ENCODE data around the gene METTL25B.

- TF ChIP-seq, protein P1, sequence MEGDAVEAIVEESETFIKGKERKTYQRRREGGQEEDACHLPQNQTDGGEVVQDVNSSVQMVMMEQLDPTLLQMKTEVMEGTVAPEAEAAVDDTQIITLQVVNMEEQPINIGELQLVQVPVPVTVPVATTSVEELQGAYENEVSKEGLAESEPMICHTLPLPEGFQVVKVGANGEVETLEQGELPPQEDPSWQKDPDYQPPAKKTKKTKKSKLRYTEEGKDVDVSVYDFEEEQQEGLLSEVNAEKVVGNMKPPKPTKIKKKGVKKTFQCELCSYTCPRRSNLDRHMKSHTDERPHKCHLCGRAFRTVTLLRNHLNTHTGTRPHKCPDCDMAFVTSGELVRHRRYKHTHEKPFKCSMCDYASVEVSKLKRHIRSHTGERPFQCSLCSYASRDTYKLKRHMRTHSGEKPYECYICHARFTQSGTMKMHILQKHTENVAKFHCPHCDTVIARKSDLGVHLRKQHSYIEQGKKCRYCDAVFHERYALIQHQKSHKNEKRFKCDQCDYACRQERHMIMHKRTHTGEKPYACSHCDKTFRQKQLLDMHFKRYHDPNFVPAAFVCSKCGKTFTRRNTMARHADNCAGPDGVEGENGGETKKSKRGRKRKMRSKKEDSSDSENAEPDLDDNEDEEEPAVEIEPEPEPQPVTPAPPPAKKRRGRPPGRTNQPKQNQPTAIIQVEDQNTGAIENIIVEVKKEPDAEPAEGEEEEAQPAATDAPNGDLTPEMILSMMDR (IDR thresholded peaks at IDR 0.05; ENCODE audit: poor library complexity, severe bottlenecking), result no peak
- TF ChIP-seq TAF1 (IDR thresholded peaks at IDR 0.05; ENCODE audit: low read depth), result peak; percentile 14
- TF ChIP-seq SMC3 (conservative IDR thresholded peaks at IDR 0.05; ENCODE audit: poor library complexity), result peak; percentile 22
These were observed at the start of gene METTL25B for GRCh38 chr1:156727926-156728598.
